PC-9 (cell line): ENCODE results near the gene TMEM108.

Source experiments
- EZH2 ChIP-seq: fragments of 200-600 bp; sonication (generic); IDR thresholded peaks from 2 replicates; pipeline ENCODE4 v1.8.0; 2017; ENCODE audit warnings: antibody characterized with exemption, low read depth
- TF ChIP-seq, protein P1 (sequence below): fragments of 200-600 bp; sonication (generic); conservative IDR thresholded peaks from 2 replicates; pipeline ENCODE4 v1.6.1; 2017; ENCODE audit warnings: mixed run types, antibody characterized with exemption, mild to moderate bottlenecking, moderate library complexity

- TF ChIP-seq, protein P1, sequence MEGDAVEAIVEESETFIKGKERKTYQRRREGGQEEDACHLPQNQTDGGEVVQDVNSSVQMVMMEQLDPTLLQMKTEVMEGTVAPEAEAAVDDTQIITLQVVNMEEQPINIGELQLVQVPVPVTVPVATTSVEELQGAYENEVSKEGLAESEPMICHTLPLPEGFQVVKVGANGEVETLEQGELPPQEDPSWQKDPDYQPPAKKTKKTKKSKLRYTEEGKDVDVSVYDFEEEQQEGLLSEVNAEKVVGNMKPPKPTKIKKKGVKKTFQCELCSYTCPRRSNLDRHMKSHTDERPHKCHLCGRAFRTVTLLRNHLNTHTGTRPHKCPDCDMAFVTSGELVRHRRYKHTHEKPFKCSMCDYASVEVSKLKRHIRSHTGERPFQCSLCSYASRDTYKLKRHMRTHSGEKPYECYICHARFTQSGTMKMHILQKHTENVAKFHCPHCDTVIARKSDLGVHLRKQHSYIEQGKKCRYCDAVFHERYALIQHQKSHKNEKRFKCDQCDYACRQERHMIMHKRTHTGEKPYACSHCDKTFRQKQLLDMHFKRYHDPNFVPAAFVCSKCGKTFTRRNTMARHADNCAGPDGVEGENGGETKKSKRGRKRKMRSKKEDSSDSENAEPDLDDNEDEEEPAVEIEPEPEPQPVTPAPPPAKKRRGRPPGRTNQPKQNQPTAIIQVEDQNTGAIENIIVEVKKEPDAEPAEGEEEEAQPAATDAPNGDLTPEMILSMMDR = no peak
- TF ChIP-seq EZH2 = no peak
Measured at GRCh38 chr3:133410191-133410892, 372.2 kb downstream of the TMEM108 start.
